ENCODE results near the gene CD200.
A peak's percentile ranks its signal among the peaks of the same experiment; 100 is the strongest.
"Not testable (repeated sequence)": the region's sequence is repeated elsewhere in the genome, so short reads cannot be mapped to it uniquely, and the experiment has no call there.

Gene CD200

DNA sequence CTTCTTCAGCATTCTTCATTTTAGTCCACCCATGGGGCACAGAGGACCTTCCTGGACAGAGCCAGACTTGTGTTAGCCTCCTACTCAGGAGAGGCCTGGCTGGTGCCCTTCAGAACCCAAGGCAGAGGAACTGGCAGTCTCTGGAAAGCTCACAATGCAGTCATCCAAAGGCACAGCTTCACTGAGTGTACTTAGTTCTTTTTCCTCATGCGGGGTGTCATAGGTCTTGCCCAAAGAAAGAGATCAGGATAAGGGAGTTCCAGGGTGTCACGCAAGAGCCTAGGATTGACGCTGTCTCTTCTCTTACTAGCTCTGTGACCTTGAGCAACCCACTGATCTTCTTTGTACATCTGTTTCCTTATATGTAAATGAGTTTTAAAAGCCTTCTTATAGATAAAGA is 58.7 kb downstream of the CD200 start:
- DNase-seq = peak; percentile 7 to 56 (median 50)

- DNase-seq = no peak
These were observed 59.7 kb downstream of the CD200 start for GRCh38 chr3:112392393-112393359.

GRCh38 chr3:112393360-112393728 is 60.4 kb downstream of the CD200 start:
- DNase-seq = no peak

DNA sequence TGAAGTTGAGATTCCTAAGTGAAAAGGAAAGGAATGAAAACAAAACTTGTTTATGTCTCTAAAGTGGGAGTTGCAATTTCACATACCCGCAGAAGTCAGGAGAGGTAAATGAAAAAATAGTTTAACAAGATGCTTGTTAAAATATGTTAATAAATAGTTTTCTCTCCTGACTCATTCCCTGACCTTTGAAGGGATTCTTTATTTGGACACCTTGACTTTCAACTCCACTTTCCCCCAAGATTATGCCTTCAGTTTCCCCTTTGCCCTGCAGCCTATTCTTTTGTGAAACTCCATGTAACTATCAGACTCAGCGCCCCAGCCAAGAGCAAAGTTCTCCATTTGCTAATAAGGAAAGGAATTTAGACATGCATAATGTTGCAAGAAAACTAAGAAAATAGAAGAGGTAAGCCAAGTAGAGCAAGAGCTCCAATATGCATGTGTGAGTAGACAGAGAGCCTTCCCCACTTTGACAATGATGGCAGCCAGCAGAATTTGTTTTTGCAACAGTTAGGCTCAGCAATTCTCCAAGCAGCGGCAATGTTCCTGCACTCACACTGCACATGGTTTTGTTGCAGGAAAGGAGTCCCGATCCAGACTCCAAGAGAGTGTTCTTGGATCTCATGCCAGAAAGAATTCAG is 61.2 kb downstream of the CD200 start:
- DNase-seq = no peak

DNA sequence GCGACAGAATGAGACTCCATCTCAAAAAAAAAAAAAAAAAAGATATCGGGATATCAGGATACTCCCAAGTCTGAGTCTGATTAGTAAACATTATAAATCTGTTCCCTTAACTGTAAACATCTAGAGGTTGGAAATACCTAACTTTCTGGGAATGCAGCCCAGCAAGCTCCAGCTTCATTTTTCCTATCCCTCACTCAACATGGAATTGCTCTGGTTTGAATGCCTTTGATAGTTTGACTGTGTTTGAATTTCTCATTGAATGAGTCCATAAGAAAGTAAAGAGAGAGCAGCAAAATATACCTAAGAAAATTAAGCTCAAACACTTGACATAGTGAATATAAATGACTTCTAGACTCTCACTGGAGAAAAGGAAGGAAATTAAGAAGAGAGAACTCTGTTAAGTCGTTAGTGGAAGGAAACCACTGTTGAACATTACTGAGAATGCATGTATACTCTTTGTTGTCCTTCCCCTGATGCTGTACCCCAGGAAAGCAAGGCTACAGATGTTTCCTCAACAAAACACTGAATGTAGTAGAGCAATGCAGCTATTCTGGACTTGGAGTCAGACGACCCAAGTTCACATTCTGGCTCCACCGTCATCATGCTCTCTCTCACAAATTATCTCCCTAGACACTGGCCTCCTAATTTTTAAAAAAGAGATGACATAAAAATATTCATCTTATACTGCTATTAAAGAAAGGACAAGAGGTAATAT is 62.4 kb downstream of the CD200 start:
- DNase-seq = no peak

DNA sequence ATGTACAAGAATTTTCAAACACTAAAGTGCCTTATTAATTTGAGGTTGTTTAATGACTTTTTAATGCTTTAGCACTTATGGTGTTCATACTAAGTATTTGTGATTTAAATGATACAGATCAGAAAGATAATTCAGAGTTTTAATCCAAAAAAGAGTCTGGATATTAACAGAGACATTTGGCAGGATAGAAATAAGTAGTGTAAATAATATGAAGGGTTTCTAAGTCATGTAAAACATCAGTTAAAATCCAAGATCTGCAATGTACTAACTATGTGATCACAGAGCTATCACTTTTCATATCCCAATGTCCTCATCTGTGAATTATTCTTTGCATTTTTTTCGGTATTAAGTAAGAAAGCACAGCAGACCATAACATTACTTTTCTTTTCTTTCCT is 62.9 kb downstream of the CD200 start:
- DNase-seq = no peak

DNA sequence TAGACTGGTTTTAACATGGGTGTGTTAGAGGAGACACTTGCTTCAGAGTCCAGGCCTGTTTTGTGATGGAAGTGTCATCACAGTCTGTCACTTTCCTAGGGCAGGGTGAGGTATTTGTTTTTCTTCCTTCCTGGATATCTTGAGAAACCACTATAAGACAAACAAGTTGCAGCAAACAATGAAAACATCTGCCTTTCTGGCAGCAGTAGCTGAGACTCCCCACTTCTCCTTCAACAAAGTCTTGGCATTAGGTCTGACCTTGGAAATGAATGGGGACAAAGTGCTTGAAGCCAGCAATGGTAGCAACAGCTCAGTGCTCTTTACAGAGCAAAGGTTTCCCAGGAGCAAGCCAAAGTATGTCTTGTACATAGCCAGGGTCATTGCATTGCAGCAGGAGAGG is 64.6 kb downstream of the CD200 start:
- no peak for DNase-seq

DNA sequence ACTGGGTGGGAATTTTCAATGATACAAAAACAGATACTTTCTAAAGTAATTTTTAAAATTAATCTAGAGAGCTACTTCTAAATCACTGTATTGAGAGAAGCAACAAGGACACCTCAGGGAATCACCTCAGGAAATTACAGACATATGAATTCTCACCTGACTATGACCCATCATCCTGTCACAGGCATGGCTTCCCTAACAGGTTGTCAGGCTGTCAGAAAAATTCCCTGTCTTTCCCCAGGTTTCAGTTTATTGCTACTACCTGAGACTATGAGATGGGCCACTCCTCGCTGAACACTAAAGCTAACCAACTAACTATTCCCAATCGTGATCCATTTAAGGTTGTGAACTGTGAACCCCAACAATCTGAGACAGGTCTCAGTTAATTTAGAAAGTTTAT is 66.1 kb downstream of the CD200 start:
- no peak for DNase-seq

GRCh38 chr3:112399554-112399953 is 66.6 kb downstream of the CD200 start:
- not testable (repeated sequence) for DNase-seq

DNA sequence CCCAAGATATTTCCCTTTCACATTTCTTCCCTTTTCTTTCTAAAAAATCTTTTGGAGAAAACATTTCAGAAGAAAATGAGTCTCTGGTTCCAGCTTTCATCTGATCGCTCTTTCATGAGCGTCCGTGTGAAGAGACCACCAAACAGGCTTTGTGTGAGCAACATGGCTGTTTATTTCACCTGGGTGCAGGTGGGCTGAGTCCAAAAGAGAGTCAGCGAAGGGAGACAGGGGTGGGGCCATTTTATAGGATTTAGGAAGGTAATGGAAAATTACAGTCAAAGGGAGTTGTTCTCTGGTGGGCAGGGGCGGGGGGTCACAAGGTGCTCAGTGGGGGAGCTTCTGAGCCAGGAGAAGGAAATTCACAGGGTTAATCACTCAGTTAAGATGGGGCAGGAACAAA is 67.4 kb downstream of the CD200 start:
- not testable (repeated sequence) for DNase-seq

DNA sequence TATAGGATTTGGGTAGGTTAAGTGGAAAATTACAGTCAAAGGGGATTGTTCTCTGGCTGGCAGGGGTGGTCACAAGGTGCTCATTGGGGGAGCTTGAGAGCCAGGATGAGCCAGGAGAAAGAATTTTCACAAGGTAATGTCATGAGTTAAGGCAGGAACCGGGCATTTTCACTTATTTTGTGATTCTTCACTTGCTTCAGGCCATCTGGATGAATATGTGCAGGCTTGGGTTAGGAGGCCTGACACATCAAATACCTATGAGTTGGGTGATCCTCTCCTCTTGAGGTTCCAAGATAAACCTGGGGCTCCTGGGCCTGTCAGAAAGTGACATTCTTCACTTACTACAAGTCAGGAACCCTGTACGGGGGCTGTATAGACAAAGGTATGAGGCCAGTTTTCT is 68.7 kb downstream of the CD200 start:
- DNase-seq = no peak

DNA sequence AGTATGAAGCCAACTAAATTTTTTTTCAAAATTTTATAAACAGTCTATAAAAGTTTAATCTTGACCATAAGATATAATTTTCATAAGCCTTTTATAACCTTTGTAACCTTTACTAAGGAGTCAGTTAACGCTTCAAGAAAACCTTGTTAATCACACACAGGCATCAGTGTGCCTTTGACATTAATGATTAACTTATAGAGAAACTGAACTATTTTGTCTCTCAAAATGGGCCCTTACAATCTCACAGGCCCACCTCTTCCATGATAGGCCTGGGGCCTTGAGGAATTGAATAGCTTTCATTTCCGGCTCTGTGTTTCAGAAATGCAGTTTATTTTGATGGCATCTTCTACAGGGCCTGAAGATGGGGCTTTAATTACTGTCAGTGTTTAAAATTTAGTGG is 70.1 kb downstream of the CD200 start:
- DNase-seq = no peak

GRCh38 chr3:112404924-112405549 is 72.1 kb downstream of the CD200 start:
- DNase-seq = not testable (repeated sequence)

- DNase-seq = peak in 3 of 4 experiments; percentile 31 to 49 (median 36)
These were observed 72.9 kb downstream of the CD200 start for GRCh38 chr3:112405845-112406244.

- DNase-seq = no peak
These were observed 74.4 kb downstream of the CD200 start for GRCh38 chr3:112407214-112407887.

GRCh38 chr3:112407888-112408702 is 75.1 kb downstream of the CD200 start:
- DNase-seq = no peak

DNA sequence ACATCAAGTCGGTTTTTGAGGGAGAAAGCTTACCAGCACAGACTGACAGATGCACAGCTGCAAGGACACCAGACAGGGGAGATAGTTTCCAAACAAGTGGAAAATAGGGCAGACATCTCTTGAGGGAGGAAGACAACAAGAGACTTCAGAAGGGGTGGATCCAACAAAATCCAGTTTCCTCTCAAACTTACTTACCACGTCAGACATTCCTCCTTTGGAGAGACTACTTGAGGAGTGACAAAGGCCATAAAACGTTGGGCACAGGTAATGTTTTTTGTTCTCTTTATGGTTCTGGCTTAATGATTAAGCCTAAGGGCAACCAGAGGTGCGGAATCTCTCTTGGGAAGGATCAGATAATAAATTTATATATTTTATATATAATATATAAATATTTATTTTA is 76.1 kb downstream of the CD200 start:
- no peak for DNase-seq

DNA sequence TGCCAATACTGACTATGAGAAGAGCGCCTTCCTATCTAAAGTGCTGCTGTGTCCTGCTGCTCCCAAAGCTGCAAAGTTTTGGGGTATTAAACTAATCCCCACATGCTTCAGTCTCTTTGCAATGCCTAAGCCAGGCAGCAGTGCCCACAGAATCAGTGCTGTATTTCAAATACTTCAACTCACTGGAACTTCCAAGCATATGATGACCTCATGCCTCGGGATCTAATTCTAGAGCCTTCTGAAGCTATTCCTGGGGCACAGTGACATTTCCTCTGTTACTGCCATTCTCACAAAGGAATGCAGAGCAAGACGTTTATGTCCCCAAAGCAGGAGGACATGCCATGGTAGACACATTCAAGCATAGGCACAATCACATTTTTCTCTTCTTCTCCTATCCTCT is 78.5 kb downstream of the CD200 start:
- DNase-seq = no peak

Measured in suppressor macrophage (primary cell).